Measurements from ENCODE around the gene HACL1. TPM values are rescaled to one million over a fixed set of nuclear protein-coding genes. Genes with fewer than 3 reads are reported as not detected.
"Not testable (repeated sequence)": the region's sequence is repeated elsewhere in the genome, so short reads cannot be mapped to it uniquely, and the experiment has no call there.

The HACL1 gene
- total RNA-seq, 1 donor from 2014 or later, result 15.2 TPM

GRCh38 chr3:15623535-15624440 is 22.4 kb upstream of the HACL1 start:
- no peaks in the 10 kb centered on the region for H3K4me1 ChIP-seq
- ATAC-seq, result no peak
- no peak for TF ChIP-seq CTCF (IDR thresholded peaks at IDR 0.05)
- intact Hi-C loops (cut with DNase I), result loop anchor here (10.0 kb wide), 1 partner anchor 191 kb away; no protein-coding TSS in a partner anchor
- H3K27me3 ChIP-seq, result no peaks in the 10 kb centered on the region
- no peak overlapping the region for H3K27ac ChIP-seq
- no peak overlapping the region for H3K4me3 ChIP-seq
- no peak for DNase-seq
- no peaks in the 10 kb centered on the region for H3K9me3 ChIP-seq
- no peaks in the 10 kb centered on the region for H3K36me3 ChIP-seq

- H3K4me3 ChIP-seq, H3K27me3 ChIP-seq, DNase-seq, H3K36me3 ChIP-seq, ATAC-seq, H3K9me3 ChIP-seq, H3K4me1 ChIP-seq, H3K27ac ChIP-seq: not testable (repeated sequence)
- intact Hi-C loops (cut with DNase I), result loop anchor here (10.0 kb wide), 1 partner anchor 195 kb away; no protein-coding TSS in a partner anchor
Measured at GRCh38 chr3:15619659-15620464, 18.5 kb upstream of the HACL1 start.

- no peaks in the 10 kb centered on the region for H3K36me3 ChIP-seq
- no peak for TF ChIP-seq CTCF (IDR thresholded peaks at IDR 0.05)
- ATAC-seq (no peak), DNase-seq (no peak)
- H3K4me1 ChIP-seq, result peaks cover 8% of the 10 kb centered on the region
- H3K27ac ChIP-seq, result no peak overlapping the region
- H3K27me3 ChIP-seq, result no peaks in the 10 kb centered on the region
- H3K9me3 ChIP-seq, result no peaks in the 10 kb centered on the region
- intact Hi-C loops (cut with DNase I), result no loop called here
- no peak overlapping the region for H3K4me3 ChIP-seq
Measured at GRCh38 chr3:15616053-15616452, 14.7 kb upstream of the HACL1 start.

- DNase-seq (no peak), ATAC-seq (peak; percentile 72)
- Histone ChIP-seq H3K27me3 (no peaks in the 10 kb centered on the region), H3K9me3 (no peaks in the 10 kb centered on the region), H3K36me3 (no peaks in the 10 kb centered on the region), H3K4me1 (peaks cover 8% of the 10 kb centered on the region), H3K27ac (no peak overlapping the region), H3K4me3 (no peak overlapping the region)
- no peak for TF ChIP-seq CTCF (IDR thresholded peaks at IDR 0.05)
- intact Hi-C loops (cut with DNase I), result no loop called here
Measured at GRCh38 chr3:15614958-15615357, 13.6 kb upstream of the HACL1 start.

GRCh38 chr3:15612001-15612400 is 10.6 kb upstream of the HACL1 start:
- ATAC-seq (no peak), DNase-seq (no peak)
- no peaks in the 10 kb centered on the region for H3K9me3 ChIP-seq
- intact Hi-C loops (cut with DNase I), result no loop called here
- H3K4me1 ChIP-seq, result peaks cover 8% of the 10 kb centered on the region
- H3K36me3 ChIP-seq, result no peaks in the 10 kb centered on the region
- no peak for TF ChIP-seq CTCF (IDR thresholded peaks at IDR 0.05)
- no peak overlapping the region for H3K27ac ChIP-seq
- H3K4me3 ChIP-seq, result no peak overlapping the region
- no peaks in the 10 kb centered on the region for H3K27me3 ChIP-seq

GRCh38 chr3:15611018-15611417 is 9.6 kb upstream of the HACL1 start:
- Histone ChIP-seq H3K4me3 (no peak overlapping the region), H3K27ac (no peak overlapping the region), H3K9me3 (no peaks in the 10 kb centered on the region), H3K36me3 (no peaks in the 10 kb centered on the region), H3K27me3 (no peaks in the 10 kb centered on the region), H3K4me1 (peaks cover 8% of the 10 kb centered on the region)
- no peak for DNase-seq
- no peak for ATAC-seq
- no peak for TF ChIP-seq CTCF (IDR thresholded peaks at IDR 0.05)
- intact Hi-C loops (cut with DNase I), result no loop called here
